ENCODE data around the gene KCNH2.

The KCNH2 gene

GRCh38 chr7:150994838-150995510, 16.9 kb upstream of the KCNH2 start:
- H3K4me3 ChIP-seq (ENCODE audit: low read depth, low read length): no peak overlapping the region
- DNase-seq (ENCODE audit: low read depth): no peak
- no peak for TF ChIP-seq CTCF (IDR thresholded peaks at IDR 0.05; ENCODE audit: low read depth, low read length, missing control alignments)

GRCh38 chr7:150994141-150994837, 16.2 kb upstream of the KCNH2 start:
- no peak overlapping the region for H3K4me3 ChIP-seq (ENCODE audit: low read depth, low read length)
- no peak for TF ChIP-seq CTCF (IDR thresholded peaks at IDR 0.05; ENCODE audit: low read depth, low read length, missing control alignments)
- no peak for DNase-seq (ENCODE audit: low read depth)

- H3K4me3 ChIP-seq (ENCODE audit: low read depth, low read length): no peak overlapping the region
- no peak for DNase-seq (ENCODE audit: low read depth)
Measured at GRCh38 chr7:150993511-150993910, 15.4 kb upstream of the KCNH2 start.

GRCh38 chr7:150992833-150993302, 14.7 kb upstream of the KCNH2 start:
- TF ChIP-seq CTCF (IDR thresholded peaks at IDR 0.05; ENCODE audit: low read depth, low read length, missing control alignments): no peak
- no peak overlapping the region for H3K4me3 ChIP-seq (ENCODE audit: low read depth, low read length)
- no peak for DNase-seq (ENCODE audit: low read depth)

More at GRCh38 chr7:150993511-150993910, 15.4 kb upstream of the KCNH2 start:
- no peak for TF ChIP-seq CTCF (IDR thresholded peaks at IDR 0.05; ENCODE audit: low read depth, low read length, missing control alignments)

GRCh38 chr7:150992051-150992640, 14.0 kb upstream of the KCNH2 start:
- TF ChIP-seq CTCF (IDR thresholded peaks at IDR 0.05; ENCODE audit: low read depth, low read length, missing control alignments): no peak
- H3K4me3 ChIP-seq (ENCODE audit: low read depth, low read length): no peak overlapping the region
- DNase-seq (ENCODE audit: low read depth): no peak

GRCh38 chr7:150990416-150991186, 12.5 kb upstream of the KCNH2 start, which contains the start of gene NOS3:
NOS3 (plus strand) TSS chr7:150991017; CDS start chr7:150993804, 2,787 bp downstream.
- H3K4me3 ChIP-seq (ENCODE audit: low read depth, low read length): no peak within 1 kb of the TSS
- no peak for DNase-seq (ENCODE audit: low read depth)
- no peak for TF ChIP-seq CTCF (IDR thresholded peaks at IDR 0.05; ENCODE audit: low read depth, low read length, missing control alignments)
